HG03457 (cell line): ENCODE data around the gene SPANXN2.
"Not testable (repeated sequence)": the region's sequence is repeated elsewhere in the genome, so short reads cannot be mapped to it uniquely, and the experiment has no call there.

Experiments
- ATAC-seq: cut with Tn5 transposase; IDR thresholded peaks from one replicate; pipeline ENCODE4 v1.9.1; 2021; ENCODE audit warnings: moderate number of reproducible peaks; ENCODE audit not compliant: unreplicated experiment

Gene SPANXN2

DNA sequence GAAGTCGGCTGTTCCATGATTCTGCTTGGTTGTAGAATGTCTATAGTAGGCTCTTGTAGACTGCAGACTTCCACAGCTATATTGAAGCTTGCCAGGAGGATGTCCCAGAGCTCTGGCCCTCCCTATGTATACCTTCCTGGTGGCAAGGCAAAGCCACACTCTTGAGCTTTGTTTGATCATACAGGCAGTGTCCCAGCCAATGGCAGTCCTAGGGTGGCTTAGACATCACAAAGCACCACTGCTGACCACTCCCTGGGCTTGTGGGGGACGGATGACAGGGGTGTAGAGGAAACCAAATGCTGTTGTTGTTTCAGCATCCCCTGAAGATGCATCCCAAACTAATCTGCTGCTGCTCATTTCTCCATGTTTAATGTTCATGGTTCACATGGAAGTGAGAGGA is at the start of gene SPANXN2:
SPANXN2 (minus strand) TSS at position 101 of the 400 bp plus-strand sequence; CDS start at position 17, 84 bp downstream.
- not testable (repeated sequence) for ATAC-seq

GRCh38 chrX:143768976-143769375 is 48.4 kb upstream of the SPANXN2 start:
- no peak for ATAC-seq

GRCh38 chrX:143767789-143768188 is 47.2 kb upstream of the SPANXN2 start:
- ATAC-seq = not testable (repeated sequence)

GRCh38 chrX:143757887-143758286 is 37.3 kb upstream of the SPANXN2 start:
- no peak for ATAC-seq

- ATAC-seq = no peak
These were observed 36.8 kb upstream of the SPANXN2 start for GRCh38 chrX:143757375-143757774.

- ATAC-seq = no peak
These were observed 33.6 kb upstream of the SPANXN2 start for GRCh38 chrX:143754183-143754582.

GRCh38 chrX:143733866-143734265 is 13.3 kb upstream of the SPANXN2 start:
- ATAC-seq = no peak

GRCh38 chrX:143726296-143726695 is 5.7 kb upstream of the SPANXN2 start:
- no peak for ATAC-seq

- ATAC-seq = no peak
These were observed 19.1 kb downstream of the SPANXN2 start for GRCh38 chrX:143701460-143701859.

- ATAC-seq = no peak
These were observed 25.7 kb downstream of the SPANXN2 start for GRCh38 chrX:143694885-143695284.

GRCh38 chrX:143683486-143683885 is 37.1 kb downstream of the SPANXN2 start:
- ATAC-seq = no peak

DNA sequence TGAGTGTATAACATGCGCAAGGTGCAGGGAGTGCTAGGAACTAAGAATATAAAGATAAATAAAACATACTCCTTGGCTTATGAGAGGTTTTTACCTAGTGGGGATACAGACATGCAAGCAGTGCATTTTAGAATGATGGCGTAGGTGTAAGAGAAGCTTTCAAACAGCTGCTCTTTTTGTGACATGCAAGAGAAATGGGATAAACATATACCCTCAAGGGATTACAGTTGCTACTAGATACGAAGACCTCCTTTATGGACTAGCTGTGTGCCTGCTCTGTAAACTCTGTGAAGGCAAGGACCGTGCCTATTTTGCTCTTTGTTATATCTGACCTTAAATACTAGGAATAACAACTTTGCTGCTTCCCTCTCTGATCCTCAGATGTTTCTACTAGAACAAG is 45.6 kb downstream of the SPANXN2 start:
- ATAC-seq = no peak

DNA sequence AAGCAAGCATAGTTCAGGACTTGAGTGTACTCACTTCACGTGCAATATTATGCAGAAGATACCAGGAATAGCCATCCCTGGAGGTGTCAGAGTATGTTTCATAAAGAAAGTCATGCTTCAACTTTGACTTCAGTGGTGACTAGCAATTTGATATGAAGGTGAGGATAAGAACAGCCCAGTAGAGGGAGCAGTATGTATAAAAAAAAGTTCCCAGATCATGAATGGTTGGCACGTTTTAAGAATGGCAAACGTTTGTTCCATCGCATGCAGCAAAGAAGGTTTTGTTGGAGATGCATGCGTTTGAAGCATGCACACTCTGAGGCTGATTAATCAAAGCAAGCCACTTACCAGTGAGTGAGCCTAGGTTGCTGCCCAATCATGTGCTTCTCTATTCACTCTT is 51.2 kb downstream of the SPANXN2 start:
- ATAC-seq = no peak

DNA sequence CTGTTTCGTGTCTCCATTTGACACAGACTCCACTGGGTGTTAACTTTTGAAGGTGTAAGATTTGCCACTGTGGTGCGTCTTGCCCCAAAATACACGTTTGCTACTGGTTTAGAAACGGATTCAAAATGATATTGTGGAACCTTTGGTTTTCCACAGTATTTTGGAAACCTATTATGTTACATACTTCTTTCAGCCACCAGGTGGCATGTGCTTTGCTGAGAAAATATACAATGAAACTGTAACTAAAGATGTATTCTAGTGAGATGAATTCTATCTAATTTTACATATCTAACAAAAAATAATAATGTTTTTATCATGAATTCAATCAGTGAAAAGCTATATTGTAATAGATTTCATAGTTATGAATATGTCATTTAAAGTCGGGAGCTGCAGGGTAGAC is 56.2 kb downstream of the SPANXN2 start:
- ATAC-seq = no peak

DNA sequence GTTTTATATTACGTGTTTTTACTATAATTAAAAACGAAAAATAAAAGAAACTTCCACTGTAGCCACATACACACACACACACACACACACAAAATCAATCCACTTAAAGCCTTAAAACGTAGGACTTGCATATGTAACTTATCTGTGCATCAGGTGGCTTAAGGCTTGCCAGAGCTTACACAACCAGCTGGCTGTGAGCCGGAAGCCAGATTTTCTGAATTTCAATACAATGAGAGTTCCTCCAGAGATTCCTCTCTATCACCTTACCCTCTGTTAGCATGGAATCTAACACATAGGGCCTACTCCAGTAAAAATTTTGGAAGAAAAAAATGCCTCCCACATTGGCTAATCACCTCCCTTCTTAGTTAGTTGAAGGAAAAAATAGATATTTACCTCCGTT is 56.8 kb downstream of the SPANXN2 start:
- no peak for ATAC-seq
